Hepatocyte (in vitro differentiated cells): ENCODE measurements around the gene TBL2.

Source experiments
- EZH2 ChIP-seq: fragments of 200-600 bp; sonication (generic); IDR thresholded peaks from 2 replicates; pipeline ENCODE4 v1.6.1; 2016; ENCODE audit warnings: antibody characterized with exemption, mild to moderate bottlenecking, borderline replicate concordance
- EZH2phosphoT487 ChIP-seq: fragments of 200-600 bp; sonication (generic); IDR thresholded peaks from one replicate; pipeline ENCODE4 v1.6.1; 2018; ENCODE audit warnings: antibody characterized with exemption, mild to moderate bottlenecking, low read depth, moderate library complexity; ENCODE audit not compliant: unreplicated experiment, severe bottlenecking
- TF ChIP-seq, protein P1 (sequence below): fragments of 200-600 bp; sonication (generic); IDR thresholded peaks from 2 replicates; pipeline ENCODE4 v1.5.1; 2016; ENCODE audit warnings: antibody characterized with exemption, mild to moderate bottlenecking; ENCODE audit not compliant: poor library complexity

- TF ChIP-seq, protein P1, sequence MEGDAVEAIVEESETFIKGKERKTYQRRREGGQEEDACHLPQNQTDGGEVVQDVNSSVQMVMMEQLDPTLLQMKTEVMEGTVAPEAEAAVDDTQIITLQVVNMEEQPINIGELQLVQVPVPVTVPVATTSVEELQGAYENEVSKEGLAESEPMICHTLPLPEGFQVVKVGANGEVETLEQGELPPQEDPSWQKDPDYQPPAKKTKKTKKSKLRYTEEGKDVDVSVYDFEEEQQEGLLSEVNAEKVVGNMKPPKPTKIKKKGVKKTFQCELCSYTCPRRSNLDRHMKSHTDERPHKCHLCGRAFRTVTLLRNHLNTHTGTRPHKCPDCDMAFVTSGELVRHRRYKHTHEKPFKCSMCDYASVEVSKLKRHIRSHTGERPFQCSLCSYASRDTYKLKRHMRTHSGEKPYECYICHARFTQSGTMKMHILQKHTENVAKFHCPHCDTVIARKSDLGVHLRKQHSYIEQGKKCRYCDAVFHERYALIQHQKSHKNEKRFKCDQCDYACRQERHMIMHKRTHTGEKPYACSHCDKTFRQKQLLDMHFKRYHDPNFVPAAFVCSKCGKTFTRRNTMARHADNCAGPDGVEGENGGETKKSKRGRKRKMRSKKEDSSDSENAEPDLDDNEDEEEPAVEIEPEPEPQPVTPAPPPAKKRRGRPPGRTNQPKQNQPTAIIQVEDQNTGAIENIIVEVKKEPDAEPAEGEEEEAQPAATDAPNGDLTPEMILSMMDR: no peak
- TF ChIP-seq EZH2 (no peak), EZH2phosphoT487 (no peak)
Measured at GRCh38 chr7:73557108-73557396, 21.3 kb downstream of the TBL2 start.
